Heart left ventricle (tissue), 13 donors: Measurements from ENCODE around the gene SPTAN1.

Experiments
- POLR2A ChIP-seq, 2 donors: fragments of 450-650 bp; IDR thresholded peaks; one replicate each; pipeline ENCODE4 v1.6.1; 2017; ENCODE audit warnings: antibody characterized with exemption in 2 of 2, mild to moderate bottlenecking in 2 of 2, moderate library complexity in 2 of 2
- TF ChIP-seq, protein P1 (sequence below), 12 donors: fragments of 200-600 bp; sonication (generic) in 4 of 12; IDR thresholded peaks; one replicate each; pipeline versions ENCODE4 v1.5.0 to v1.8.0; 2018 to 2022; ENCODE audit warnings: antibody characterized with exemption in 12 of 12, mild to moderate bottlenecking in 5 of 12
- donor health status: ischemic (EF 13 %, LVEDD 7.1; RV severe dilation, severe dysfunction).
- donor health status: DM: no; HTN: yes; CAD: no.
- donor health status: DM: no; HTN: no; CAD: no.
- donor health status: ischemic (EF 25% LVEDD 6.9; RV normal size, moderate dysfunction).
- donor health status: ischemic (EF 25% LVEDD 5.7; RV mildly dilated, moderate dysfunction).
- donor health status: ischemic (EF 35%, LVEDD 5.7; RV mildly dilated, moderate dysfunction).
- donor health status: nonischemic (EF 11% LVEDD 7.7; RV severe dilation, severe dysfunction).
- donor health status: DM: yes; HTN: yes; CAD: no.
- donor health status: PGD.
- donor health status: ischemic (EF 29% LVEDD 5.4; RV normal size, mild dysfunction).
- donor health status: nonischemic (EF 23%, LVEDD 6.1; RV moderate dilation, normal function).

DNA sequence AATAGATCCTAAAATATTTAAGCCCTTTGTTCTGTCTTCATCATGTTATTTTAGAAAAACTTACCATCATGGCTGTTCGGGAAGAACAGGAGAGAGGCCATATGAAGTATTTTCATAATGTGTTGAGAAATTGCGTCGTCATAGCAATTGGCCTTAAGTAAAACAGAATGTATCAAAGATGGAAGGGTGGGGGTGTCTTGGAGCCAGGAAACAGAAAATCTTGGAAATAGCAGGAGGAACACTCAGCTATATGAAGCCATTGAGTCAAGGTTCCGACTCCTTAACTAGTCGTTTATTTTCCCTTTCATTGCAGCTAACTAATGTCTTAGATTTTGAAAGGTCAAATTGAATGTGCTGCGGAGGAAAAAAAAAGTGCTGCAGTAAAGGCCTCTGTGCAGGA lies 1.3 kb downstream of the SPTAN1 start:
- TF ChIP-seq, protein P1, sequence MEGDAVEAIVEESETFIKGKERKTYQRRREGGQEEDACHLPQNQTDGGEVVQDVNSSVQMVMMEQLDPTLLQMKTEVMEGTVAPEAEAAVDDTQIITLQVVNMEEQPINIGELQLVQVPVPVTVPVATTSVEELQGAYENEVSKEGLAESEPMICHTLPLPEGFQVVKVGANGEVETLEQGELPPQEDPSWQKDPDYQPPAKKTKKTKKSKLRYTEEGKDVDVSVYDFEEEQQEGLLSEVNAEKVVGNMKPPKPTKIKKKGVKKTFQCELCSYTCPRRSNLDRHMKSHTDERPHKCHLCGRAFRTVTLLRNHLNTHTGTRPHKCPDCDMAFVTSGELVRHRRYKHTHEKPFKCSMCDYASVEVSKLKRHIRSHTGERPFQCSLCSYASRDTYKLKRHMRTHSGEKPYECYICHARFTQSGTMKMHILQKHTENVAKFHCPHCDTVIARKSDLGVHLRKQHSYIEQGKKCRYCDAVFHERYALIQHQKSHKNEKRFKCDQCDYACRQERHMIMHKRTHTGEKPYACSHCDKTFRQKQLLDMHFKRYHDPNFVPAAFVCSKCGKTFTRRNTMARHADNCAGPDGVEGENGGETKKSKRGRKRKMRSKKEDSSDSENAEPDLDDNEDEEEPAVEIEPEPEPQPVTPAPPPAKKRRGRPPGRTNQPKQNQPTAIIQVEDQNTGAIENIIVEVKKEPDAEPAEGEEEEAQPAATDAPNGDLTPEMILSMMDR (IDR thresholded peaks at IDR 0.05) = no peak
- no peak for TF ChIP-seq POLR2A (IDR thresholded peaks at IDR 0.05)
